ENCODE measurements around the gene BAG1.

BAG1 gene

DNA sequence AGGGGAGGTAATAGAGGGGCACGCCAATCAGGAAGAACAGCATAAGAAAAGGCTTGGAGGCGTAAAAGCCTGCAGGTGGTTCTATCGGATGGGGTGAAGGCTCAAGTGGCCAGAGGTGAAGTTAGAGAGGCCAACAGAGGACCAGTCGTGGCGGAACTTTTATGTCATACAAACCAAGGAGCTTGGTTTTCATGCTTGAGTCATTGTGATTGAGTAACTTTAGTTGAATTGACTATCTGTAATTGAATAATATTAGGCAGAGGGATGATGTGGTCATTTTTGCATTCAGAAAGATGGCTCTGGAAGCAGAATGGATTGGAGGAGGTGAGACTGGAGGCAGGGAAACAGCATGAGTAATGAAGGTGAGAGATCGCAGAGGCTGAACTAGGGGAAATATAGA is 31.7 kb downstream of the BAG1 start:
- Histone ChIP-seq H3K9ac (ENCODE audit: low read length) (no peak overlapping the region), H3K4me1 (ENCODE audit: insufficient read depth, low read length, severe bottlenecking) (no peaks in the 10 kb centered on the region), H3K4me3 (ENCODE audit: low read depth, low read length, poor library complexity, severe bottlenecking) (no peak overlapping the region), H3K36me3 (ENCODE audit: insufficient read depth, low read length) (no peaks in the 10 kb centered on the region), H3K27me3 (ENCODE audit: insufficient read depth, low read length) (no peaks in the 10 kb centered on the region; the same call in none of the 2 replicates), H4K20me1 (ENCODE audit: insufficient read depth, low read length) (no peaks in the 10 kb centered on the region), H3K4me2 (ENCODE audit: low read length) (no peak overlapping the region), H3F3A (ENCODE audit: insufficient read depth, low read length) (no peaks in the 10 kb centered on the region), H3K9me3 (ENCODE audit: low read length) (no peaks in the 10 kb centered on the region), H3K27ac (ENCODE audit: low read depth, low read length, poor library complexity, severe bottlenecking) (no peak overlapping the region), H3K9me2 (ENCODE audit: low read depth, low read length) (no peaks in the 10 kb centered on the region), H2AFZ (ENCODE audit: low read length) (no peak overlapping the region), H3K79me2 (ENCODE audit: insufficient read depth, low read length) (no peaks in the 10 kb centered on the region)
- TF ChIP-seq, protein P1, sequence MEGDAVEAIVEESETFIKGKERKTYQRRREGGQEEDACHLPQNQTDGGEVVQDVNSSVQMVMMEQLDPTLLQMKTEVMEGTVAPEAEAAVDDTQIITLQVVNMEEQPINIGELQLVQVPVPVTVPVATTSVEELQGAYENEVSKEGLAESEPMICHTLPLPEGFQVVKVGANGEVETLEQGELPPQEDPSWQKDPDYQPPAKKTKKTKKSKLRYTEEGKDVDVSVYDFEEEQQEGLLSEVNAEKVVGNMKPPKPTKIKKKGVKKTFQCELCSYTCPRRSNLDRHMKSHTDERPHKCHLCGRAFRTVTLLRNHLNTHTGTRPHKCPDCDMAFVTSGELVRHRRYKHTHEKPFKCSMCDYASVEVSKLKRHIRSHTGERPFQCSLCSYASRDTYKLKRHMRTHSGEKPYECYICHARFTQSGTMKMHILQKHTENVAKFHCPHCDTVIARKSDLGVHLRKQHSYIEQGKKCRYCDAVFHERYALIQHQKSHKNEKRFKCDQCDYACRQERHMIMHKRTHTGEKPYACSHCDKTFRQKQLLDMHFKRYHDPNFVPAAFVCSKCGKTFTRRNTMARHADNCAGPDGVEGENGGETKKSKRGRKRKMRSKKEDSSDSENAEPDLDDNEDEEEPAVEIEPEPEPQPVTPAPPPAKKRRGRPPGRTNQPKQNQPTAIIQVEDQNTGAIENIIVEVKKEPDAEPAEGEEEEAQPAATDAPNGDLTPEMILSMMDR (IDR thresholded peaks at IDR 0.05; ENCODE audit: low read length) = no peak
- TF ChIP-seq EZH2 (IDR thresholded peaks at IDR 0.05; ENCODE audit: borderline replicate concordance, low read length) = no peak

DNA sequence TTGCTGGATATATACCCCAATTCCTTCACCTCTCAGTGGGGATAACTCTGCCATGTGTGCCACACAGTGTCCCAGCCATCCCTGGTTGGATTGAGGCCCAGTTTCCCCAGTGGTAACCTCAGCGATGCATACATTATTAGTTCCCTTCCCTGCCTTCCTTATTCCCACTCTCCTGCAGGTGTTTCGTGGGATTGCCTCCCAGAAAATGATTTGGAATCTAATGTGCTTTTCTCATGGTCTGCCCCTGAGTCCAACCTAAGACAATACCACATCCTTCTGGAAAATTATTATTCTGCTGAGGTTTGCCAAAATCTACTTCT is 32.9 kb downstream of the BAG1 start:
- H3K36me3 ChIP-seq (ENCODE audit: insufficient read depth, low read length) = no peaks in the 10 kb centered on the region
- H4K20me1 ChIP-seq (ENCODE audit: insufficient read depth, low read length) = no peaks in the 10 kb centered on the region
- no peaks in the 10 kb centered on the region for H3K4me1 ChIP-seq (ENCODE audit: insufficient read depth, low read length, severe bottlenecking)
- H3K9me3 ChIP-seq (ENCODE audit: low read length) = no peaks in the 10 kb centered on the region
- H3K27me3 ChIP-seq (ENCODE audit: insufficient read depth, low read length) = no peaks in the 10 kb centered on the region; the same call in none of the 2 replicates
- H3K4me3 ChIP-seq (ENCODE audit: low read depth, low read length, poor library complexity, severe bottlenecking) = no peak overlapping the region
- no peaks in the 10 kb centered on the region for H3K79me2 ChIP-seq (ENCODE audit: insufficient read depth, low read length)
- no peak overlapping the region for H3K9ac ChIP-seq (ENCODE audit: low read length)
- TF ChIP-seq EZH2 (IDR thresholded peaks at IDR 0.05; ENCODE audit: borderline replicate concordance, low read length) = no peak
- TF ChIP-seq, protein P1 (IDR thresholded peaks at IDR 0.05; ENCODE audit: low read length) = no peak
- H3K27ac ChIP-seq (ENCODE audit: low read depth, low read length, poor library complexity, severe bottlenecking) = no peak overlapping the region
- no peaks in the 10 kb centered on the region for H3F3A ChIP-seq (ENCODE audit: insufficient read depth, low read length)
- no peaks in the 10 kb centered on the region for H3K9me2 ChIP-seq (ENCODE audit: low read depth, low read length)
- no peak overlapping the region for H3K4me2 ChIP-seq (ENCODE audit: low read length)
- H2AFZ ChIP-seq (ENCODE audit: low read length) = no peak overlapping the region

DNA sequence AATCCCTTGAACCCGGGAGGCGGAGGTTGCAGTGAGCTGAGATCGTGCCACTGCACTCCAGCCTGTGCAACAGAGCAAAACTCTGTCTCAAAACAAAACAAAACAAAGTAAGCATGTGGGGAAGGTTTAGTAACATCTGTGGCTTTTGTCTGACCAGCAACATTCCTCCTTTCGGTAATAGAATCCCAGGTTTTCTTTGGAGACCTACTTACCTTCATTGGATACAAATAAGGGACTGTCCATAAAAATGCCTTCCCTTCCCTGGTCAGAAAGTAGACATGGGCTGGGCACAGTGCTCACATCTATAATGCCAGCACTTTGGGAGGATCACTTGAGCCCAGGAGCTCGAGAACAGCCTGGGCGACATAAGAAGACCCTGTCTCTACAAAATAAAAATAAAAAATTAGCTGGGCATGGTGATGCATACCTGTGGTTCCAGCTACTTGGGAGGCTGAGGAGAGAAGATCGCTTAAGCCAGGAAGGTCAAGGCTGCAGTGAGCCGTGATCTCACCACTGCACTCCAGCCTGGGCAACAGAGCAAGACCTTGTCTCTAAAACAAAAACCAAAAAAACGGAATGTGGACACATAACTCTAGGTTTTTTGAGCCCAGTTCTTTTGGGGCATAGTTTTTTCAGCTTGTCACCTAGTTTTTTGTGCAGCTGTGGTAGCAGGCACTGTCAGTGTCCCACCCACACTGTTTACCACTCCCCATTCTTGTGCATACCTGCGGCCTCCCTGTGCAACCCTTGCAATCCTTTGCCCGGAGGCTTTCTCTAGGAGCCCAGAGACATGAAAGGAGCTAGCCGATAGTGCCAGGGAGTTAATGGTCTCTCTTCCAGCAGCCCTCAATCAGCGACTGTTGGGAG is 33.5 kb downstream of the BAG1 start:
- Histone ChIP-seq H4K20me1 (ENCODE audit: insufficient read depth, low read length) (no peaks in the 10 kb centered on the region), H3K79me2 (ENCODE audit: insufficient read depth, low read length) (no peaks in the 10 kb centered on the region), H3K27ac (ENCODE audit: low read depth, low read length, poor library complexity, severe bottlenecking) (no peak overlapping the region), H3K27me3 (ENCODE audit: insufficient read depth, low read length) (no peaks in the 10 kb centered on the region; the same call in none of the 2 replicates), H3K4me2 (ENCODE audit: low read length) (no peak overlapping the region), H3F3A (ENCODE audit: insufficient read depth, low read length) (no peaks in the 10 kb centered on the region), H3K4me1 (ENCODE audit: insufficient read depth, low read length, severe bottlenecking) (no peaks in the 10 kb centered on the region), H3K4me3 (ENCODE audit: low read depth, low read length, poor library complexity, severe bottlenecking) (no peak overlapping the region), H3K9me3 (ENCODE audit: low read length) (no peaks in the 10 kb centered on the region), H2AFZ (ENCODE audit: low read length) (no peak overlapping the region), H3K9ac (ENCODE audit: low read length) (no peak overlapping the region), H3K9me2 (ENCODE audit: low read depth, low read length) (no peaks in the 10 kb centered on the region), H3K36me3 (ENCODE audit: insufficient read depth, low read length) (no peaks in the 10 kb centered on the region)
- no peak for TF ChIP-seq EZH2 (IDR thresholded peaks at IDR 0.05; ENCODE audit: borderline replicate concordance, low read length)
- TF ChIP-seq, protein P1 (IDR thresholded peaks at IDR 0.05; ENCODE audit: low read length) = no peak

Data from OCI-LY1 (cell line).